ENCODE data around the gene KCNQ5. TPM values are rescaled to one million over a fixed set of nuclear protein-coding genes. Genes with fewer than 3 reads are reported as not detected.

Gene KCNQ5
- total RNA-seq, 4 donors from 2014 or later = 0.14 to 1.2 (median 0.48) TPM; not detected in 1

- intact Hi-C loops (cut with DNase I; ENCODE audit: low total_unique reads) (no loop called here), in situ Hi-C loops (cut with MboI; ENCODE audit: low pct_ligation_motif_present in 1 of 4, low pct_unique_long_range_greater_than_20kb in 1 of 4, low sequenced_read_pairs in 3 of 4) (loop anchor here in 1 of 4 donors (25.0 kb wide), 1 partner anchor 495 kb away; the partner anchor contains the start of gene KCNQ5)
- TF ChIP-seq EP300 (IDR thresholded peaks at IDR 0.05; ENCODE audit: low read depth) (no peak), POLR2A (IDR thresholded peaks at IDR 0.05) (no peak), POLR2AphosphoS5 (IDR thresholded peaks at IDR 0.05) (no peak), CTCF (IDR thresholded peaks at IDR 0.05) (no peak)
- Histone ChIP-seq H3K4me3 (no peak overlapping the region), H3K9me3 (no peaks in the 10 kb centered on the region), H3K36me3 (no peaks in the 10 kb centered on the region), H3K27me3 (no peaks in the 10 kb centered on the region), H3K4me1 (no peaks in the 10 kb centered on the region), H3K27ac (no peak overlapping the region)
- 79 to 100% methylated on average over 1 of the region's 1 CpG for WGBS, 2 donors (ENCODE audit: low coverage in 1 of 2)
- no peak for DNase-seq
Measured at GRCh38 chr6:73107016-73107415, 485.2 kb downstream of the KCNQ5 start.

- Histone ChIP-seq H3K4me1 (no peaks in the 10 kb centered on the region), H3K27me3 (no peaks in the 10 kb centered on the region), H3K4me3 (no peak overlapping the region), H3K27ac (no peak overlapping the region), H3K36me3 (no peaks in the 10 kb centered on the region), H3K9me3 (no peaks in the 10 kb centered on the region)
- 73 to 79% methylated on average over 3 of the region's 3 CpGs for WGBS, 2 donors (ENCODE audit: low coverage in 1 of 2)
- no peak for DNase-seq
- in situ Hi-C loops (cut with MboI; ENCODE audit: low pct_ligation_motif_present in 1 of 4, low pct_unique_long_range_greater_than_20kb in 1 of 4, low sequenced_read_pairs in 3 of 4) (loop anchor here in 1 of 4 donors (25.0 kb wide), 1 partner anchor 497 kb away; the partner anchor contains the start of gene KCNQ5), intact Hi-C loops (cut with DNase I; ENCODE audit: low total_unique reads) (no loop called here)
- peak in 1 of 3 donors; percentile 44 for TF ChIP-seq POLR2AphosphoS5 (IDR thresholded peaks at IDR 0.05)
- TF ChIP-seq EP300 (IDR thresholded peaks at IDR 0.05; ENCODE audit: low read depth) = no peak
Measured at GRCh38 chr6:73108949-73109348, 487.1 kb downstream of the KCNQ5 start.

- no peaks in the 10 kb centered on the region for H3K9me3 ChIP-seq
- intact Hi-C loops (cut with DNase I; ENCODE audit: low total_unique reads) = no loop called here
- WGBS, 2 donors (ENCODE audit: low coverage in 1 of 2) = 34 to 44% methylated on average over 3 of the region's 3 CpGs
- DNase-seq = no peak
- H3K27me3 ChIP-seq = no peaks in the 10 kb centered on the region
- TF ChIP-seq EP300 (IDR thresholded peaks at IDR 0.05; ENCODE audit: low read depth) (no peak), CTCF (IDR thresholded peaks at IDR 0.05) (no peak), POLR2A (IDR thresholded peaks at IDR 0.05) (no peak), POLR2AphosphoS5 (IDR thresholded peaks at IDR 0.05) (no peak)
- in situ Hi-C loops (cut with MboI; ENCODE audit: low pct_ligation_motif_present in 1 of 4, low pct_unique_long_range_greater_than_20kb in 1 of 4, low sequenced_read_pairs in 3 of 4) = loop anchor here in 1 of 4 donors (25.0 kb wide), 1 partner anchor 497 kb away; the partner anchor contains the start of gene KCNQ5
- H3K36me3 ChIP-seq = no peaks in the 10 kb centered on the region
- no peak overlapping the region for H3K27ac ChIP-seq
- no peak overlapping the region for H3K4me3 ChIP-seq
- H3K4me1 ChIP-seq = no peaks in the 10 kb centered on the region
Measured at GRCh38 chr6:73109659-73110058, 487.8 kb downstream of the KCNQ5 start.

GRCh38 chr6:73116330-73116729, 494.5 kb downstream of the KCNQ5 start:
- intact Hi-C loops (cut with DNase I; ENCODE audit: low total_unique reads) (no loop called here), in situ Hi-C loops (cut with MboI; ENCODE audit: low pct_ligation_motif_present in 1 of 4, low pct_unique_long_range_greater_than_20kb in 1 of 4, low sequenced_read_pairs in 3 of 4) (loop anchor here in 1 of 4 donors (25.0 kb wide), 1 partner anchor 504 kb away; the partner anchor contains the start of gene KCNQ5)
- Histone ChIP-seq H3K27me3 (no peaks in the 10 kb centered on the region), H3K4me1 (no peaks in the 10 kb centered on the region), H3K36me3 (no peaks in the 10 kb centered on the region), H3K9me3 (no peaks in the 10 kb centered on the region), H3K27ac (no peak overlapping the region), H3K4me3 (no peak overlapping the region)
- no peak for DNase-seq
- WGBS, 2 donors (ENCODE audit: low coverage in 1 of 2) = 94 to 100% methylated on average over 3 of the region's 3 CpGs
- TF ChIP-seq POLR2AphosphoS5 (IDR thresholded peaks at IDR 0.05) = no peak
- TF ChIP-seq EP300 (IDR thresholded peaks at IDR 0.05; ENCODE audit: low read depth) = no peak
- no peak for TF ChIP-seq CTCF (IDR thresholded peaks at IDR 0.05)
- no peak for TF ChIP-seq POLR2A (IDR thresholded peaks at IDR 0.05)

All from transverse colon (tissue), 4 donors.